GM12878 (cell line): ENCODE measurements around the gene SNRPA. TPM values are rescaled to one million over a fixed set of nuclear protein-coding genes. Genes with fewer than 3 reads are reported as not detected.

Source experiments
- ATAC-seq: fragments of 200-7000 bp; cut with Tn5 transposase; 3 replicates; pipeline ENCODE4 v1.9.1; 2020; ENCODE audit warnings: mild to moderate bottlenecking, moderate library complexity
- Bru-seq: library from RNA; stranded (reverse); fragments of 400-500 nt; gene quantifications from one replicate; lab custom pipeline; 2021; lab: Mats Ljungman, UMichigan
- BruChase-seq, 2 experiments: library from RNA; stranded (reverse); fragments of 400-500 nt; gene quantifications; one replicate each; lab custom pipeline; 2021; lab: Mats Ljungman, UMichigan
- BruUV-seq: library from RNA; stranded (reverse); fragments of 400-500 nt; replicated peaks from 2 replicates; lab custom pipeline; 2021; lab: Mats Ljungman, UMichigan
- CTCF ChIA-PET: fragments of 300-600 bp; sonication (Branson Sonifier 250); formaldehyde crosslinking; extraction: SDS; loops from one replicate; lab custom pipeline; 2021; ENCODE audit warnings: inconsistent platforms; lab: Yijun Ruan, JAX
- POLR2A ChIA-PET: fragments of 350-600 bp; formaldehyde crosslinking; extraction: SDS; loops from one replicate; lab custom pipeline; 2021; ENCODE audit warnings: inconsistent platforms; lab: Charles Lee
- RAD21 ChIA-PET: fragments of 300-600 bp; sonication (Branson Sonifier 250); formaldehyde crosslinking; loops from one replicate; lab custom pipeline; 2023; ENCODE audit warnings: antibody characterized with exemption; ENCODE audit not compliant: unreplicated experiment; lab: Charles Lee
- SMC1A ChIA-PET: fragments of 300-600 bp; sonication (Branson Sonifier 250); formaldehyde crosslinking; loops from one replicate; lab custom pipeline; 2023; ENCODE audit not compliant: unreplicated experiment, uncharacterized antibody; lab: Charles Lee
- DNase-seq: peaks from one replicate; pipeline ENCODE4 v3.0.0-alpha.2; 2011; ENCODE audit warnings: low read depth, low spot score
- FAIRE-seq: peaks from 3 replicates; lab custom pipeline; 2011; peaks lifted over from hg19 to GRCh38; lab: Jason Lieb, UNC
- H2AFZ ChIP-seq: 2 replicates; pipeline ENCODE4 v1.6.0; 2011; ENCODE audit warnings: low read depth, low read length, control low read depth; ENCODE audit not compliant: control insufficient read depth
- H3K27ac ChIP-seq: 2 replicates; pipeline ENCODE4 v1.5.1; 2011; ENCODE audit warnings: control low read depth; ENCODE audit not compliant: control insufficient read depth, insufficient read depth
- H3K27me3 ChIP-seq, 2 experiments: replicated peaks in 1 of 2; 2 replicates each; pipeline versions ENCODE4 v1.6.0 to v1.6.1; 2011; ENCODE audit warnings: low read length in 1 of 2; ENCODE audit not compliant: control insufficient read depth in 2 of 2, insufficient read depth in 2 of 2
- H3K36me3 ChIP-seq, 2 experiments: 2 replicates each; pipeline ENCODE4 v1.5.1; 2011; ENCODE audit warnings: low read length in 1 of 2; ENCODE audit not compliant: control insufficient read depth in 2 of 2, insufficient read depth in 2 of 2
- H3K4me1 ChIP-seq: 2 replicates; pipeline ENCODE4 v1.6.1; 2011; ENCODE audit warnings: mild to moderate bottlenecking, low read length, moderate library complexity, mixed read lengths; ENCODE audit not compliant: control insufficient read depth, insufficient read depth
- H3K4me2 ChIP-seq: 2 replicates; pipeline ENCODE4 v1.6.0; 2011; ENCODE audit warnings: control low read depth; ENCODE audit not compliant: control insufficient read depth, insufficient read depth
- H3K4me3 ChIP-seq: fragments of 200-600 bp; sonication (generic); 2 replicates; pipeline ENCODE4 v1.5.1; 2016
- H3K79me2 ChIP-seq: 2 replicates; pipeline ENCODE4 v1.6.0; 2011; ENCODE audit warnings: low read length; ENCODE audit not compliant: control insufficient read depth, insufficient read depth
- H3K9ac ChIP-seq: 2 replicates; pipeline ENCODE4 v1.8.0; 2011; ENCODE audit warnings: low read length, control low read depth, mixed read lengths; ENCODE audit not compliant: control insufficient read depth, insufficient read depth
- H3K9me3 ChIP-seq: replicated peaks from 3 replicates; pipeline ENCODE4 v1.5.1; 2011; ENCODE audit warnings: mild to moderate bottlenecking, low read length; ENCODE audit not compliant: control insufficient read depth, insufficient read depth
- H4K20me1 ChIP-seq: 2 replicates; pipeline ENCODE4 v1.6.0; 2011; ENCODE audit not compliant: control insufficient read depth, insufficient read depth
- ASH2L ChIP-seq: fragments of 300-600, 200-600 bp; sonication (generic); IDR thresholded peaks from 2 replicates; pipeline ENCODE4 v1.6.1; 2017; ENCODE audit warnings: low read depth, mild to moderate bottlenecking, borderline replicate concordance
- BCL3 ChIP-seq: IDR thresholded peaks from 2 replicates; pipeline ENCODE4 v1.6.1; 2011; ENCODE audit warnings: borderline replicate concordance, low read depth, mild to moderate bottlenecking, moderate library complexity, low read length; ENCODE audit not compliant: insufficient read depth, poor library complexity, severe bottlenecking
- GATAD2B ChIP-seq: fragments of 450-650 bp; conservative IDR thresholded peaks from 2 replicates; pipeline ENCODE4 v1.6.1; 2017; ENCODE audit warnings: low read depth, mild to moderate bottlenecking, moderate library complexity
- MTA2 ChIP-seq: fragments of 450-650 bp; IDR thresholded peaks from 2 replicates; pipeline ENCODE4 v1.6.1; 2016; ENCODE audit warnings: low read depth, mild to moderate bottlenecking, moderate library complexity
- MXI1 ChIP-seq: fragments of 150-350 bp; IDR thresholded peaks from 2 replicates; pipeline ENCODE4 v1.6.1; 2011; ENCODE audit warnings: low read depth, mild to moderate bottlenecking, inconsistent platforms, low read length, improper control_type of control experiment
- NR2C2 ChIP-seq: IDR thresholded peaks from 2 replicates; pipeline ENCODE4 v1.6.1; 2011; ENCODE audit warnings: borderline replicate concordance, low read depth; ENCODE audit not compliant: control insufficient read depth, insufficient read length
- POLR2A ChIP-seq: IDR thresholded peaks from 2 replicates; pipeline ENCODE4 v1.6.1; 2011; ENCODE audit warnings: low read depth, mild to moderate bottlenecking, low read length
- POLR2AphosphoS2 ChIP-seq: IDR thresholded peaks from 2 replicates; pipeline ENCODE4 v1.6.1; 2011; ENCODE audit warnings: low read depth, mild to moderate bottlenecking, low read length, improper control_type of control experiment, moderate library complexity
- RFX5 ChIP-seq: IDR thresholded peaks from 2 replicates; pipeline ENCODE4 v1.6.1; 2011; ENCODE audit warnings: low read depth, low read length, improper control_type of control experiment
- RUNX3 ChIP-seq: IDR thresholded peaks from 2 replicates; pipeline ENCODE4 v1.6.1; 2012; ENCODE audit warnings: low read length, inconsistent platforms
- SIX5 ChIP-seq: IDR thresholded peaks from 2 replicates; pipeline ENCODE4 v1.6.1; 2011; ENCODE audit warnings: mild to moderate bottlenecking, low read depth, low read length, moderate library complexity; ENCODE audit not compliant: severe bottlenecking
- SMC3 ChIP-seq: IDR thresholded peaks from 2 replicates; pipeline ENCODE4 v1.6.1; 2011; ENCODE audit warnings: low read length, improper control_type of control experiment, borderline replicate concordance
- STAT1 ChIP-seq: fragments of 450-650 bp; conservative IDR thresholded peaks from 2 replicates; pipeline ENCODE4 v1.6.1; 2014; ENCODE audit warnings: antibody characterized with exemption, mild to moderate bottlenecking
- TCF3 ChIP-seq: IDR thresholded peaks from 2 replicates; pipeline ENCODE4 v1.6.1; 2012; ENCODE audit warnings: low read depth, mild to moderate bottlenecking, low read length, borderline replicate concordance; ENCODE audit not compliant: insufficient read depth
- ZNF207 ChIP-seq: fragments of 450-650 bp; IDR thresholded peaks from 2 replicates; pipeline ENCODE4 v1.6.1; 2014; ENCODE audit warnings: antibody characterized with exemption, mild to moderate bottlenecking, borderline replicate concordance
- WGBS: methylation state at CpG from one replicate; pipeline ENCODE4 v1.1.6; 2016; ENCODE audit warnings: low lambda C conversion rate; ENCODE audit not compliant: insufficient replicate concordance, insufficient coverage; ENCODE audit errors: missing lambda C conversion rate; 5-methylcytosine and 5-hydroxymethylcytosine counted together
- in situ Hi-C: fragments of 300-500 bp; cut with MboI; formaldehyde crosslinking; loops from 9 replicates; pipeline ENCODE4 v1.14.3; 2018; ENCODE audit warnings: mixed read lengths
- intact Hi-C: fragments of 100-400 bp; cut with micrococcal nuclease; formaldehyde crosslinking; loops from one replicate; pipeline ENCODE4 v1.14.2; 2022; ENCODE audit not compliant: unreplicated experiment
- long read RNA-seq, 2 experiments: library from polyadenylated mRNA; unstranded; transcript quantifications; one replicate each; pipeline ENCODE4 v2.0.0, GENCODE V29; 2019 to 2020
- polyA minus RNA-seq, 3 experiments: library from RNA; depleted of rRNA, polyadenylated mRNA; stranded (reverse); fragments of >200 nt; gene quantifications; 2 replicates each; pipeline ENCODE4 v1.2.3, GENCODE V29; 2011
- polyA plus RNA-seq, 11 experiments: library from polyadenylated mRNA; depleted of rRNA in 4 of 11; unstranded in 6 of 11; stranded (reverse) in 5 of 11; fragments of >200 nt; fragmentation: Nextera tagmentation in 4 of 11; fragmentation: Illumina TruSeq in 1 of 11; extraction: Ambion mirVana in 4 of 11; extraction: Trizol in 1 of 11; gene quantifications; 1 replicate in 1 of 11; 2 replicates in 10 of 11; pipeline versions ENCODE4 v1.2.1 to v1.2.3, GENCODE V29; 2011 to 2016; ENCODE audit warnings: inconsistent platforms in 2 of 11, missing spikeins in 2 of 11, low read depth in 1 of 11
- total RNA-seq, 4 experiments: library from RNA; depleted of rRNA in 3 of 4; stranded (reverse); fragments of >200 nt in 3 of 4; fragmentation: Illumina TruSeq in 1 of 4; extraction: Trizol in 1 of 4; gene quantifications; 2 replicates each; pipeline versions ENCODE4 v1.2.1 to v1.2.3, GENCODE V29; 2013 to 2021

The SNRPA gene
- 37.6 and 39.8 TPM in 2 replicates for total RNA-seq (2013; cell fraction: nucleolus; rRNA removed)
- 260 and 299 TPM in 2 replicates for total RNA-seq (2014; rRNA removed)
- 130 and 137 TPM in 2 replicates for total RNA-seq (2014; rRNA removed; fragmentation: Illumina TruSeq; extraction: Trizol)
- 186 and 196 TPM in 2 replicates for total RNA-seq (2021)
- polyA plus RNA-seq (2011; ENCODE audit: low read depth) = 42.1 TPM
- 115 and 219 TPM in 2 replicates for polyA plus RNA-seq (2011; rRNA removed)
- 158 and 310 TPM in 2 replicates for polyA plus RNA-seq (2011; cell fraction: cytosol; rRNA removed)
- polyA plus RNA-seq (2011; cell fraction: nucleus; rRNA removed) = 351 and 467 TPM in 2 replicates
- 117 and 145 TPM in 2 replicates for polyA plus RNA-seq (2012)
- polyA plus RNA-seq (2014; fragmentation: Illumina TruSeq; extraction: Trizol) = 164 and 166 TPM in 2 replicates
- 10 to 100 TPM; 14.8 to 32.8 TPM for polyA plus RNA-seq (2014; fragmentation: Nextera tagmentation; extraction: Ambion mirVana)
- 297 and 367 TPM in 2 replicates for polyA plus RNA-seq (2014; rRNA removed)
- 100 to 1,000 TPM; 241 to 257 TPM for polyA plus RNA-seq (2016; fragmentation: Nextera tagmentation; extraction: Ambion mirVana)
- polyA minus RNA-seq (2011; rRNA and poly(A)+ RNA removed) = 181 and 241 TPM in 2 replicates
- 81.0 and 81.1 TPM in 2 replicates for polyA minus RNA-seq (2011; cell fraction: cytosol; rRNA and poly(A)+ RNA removed)
- 63.2 and 95.8 TPM in 2 replicates for polyA minus RNA-seq (2011; cell fraction: nucleus; rRNA and poly(A)+ RNA removed)
- percentile 80 among the genes with signal in this experiment for Bru-seq, nascent RNA
- percentile 81 among the genes with signal in this experiment for BruChase-seq, experiment 1, labeled RNA remaining after a 6-hour chase
- percentile 78 among the genes with signal in this experiment for BruChase-seq, experiment 2, labeled RNA remaining after a 2-hour chase
- long read RNA-seq, experiment 1, transcript SNRPA-201 (6 exons, 1,621 nt) = major isoform, 71 of 82 reads
- long read RNA-seq, experiment 1, partial matches to known transcripts = 1 of 82 reads
- long read RNA-seq, experiment 1, other reads (novel, unspliced or antisense) = 8 of 82 reads
- long read RNA-seq, experiment 2, partial matches to known transcripts = 1 of 5 reads
- long read RNA-seq, experiment 2, other reads (novel, unspliced or antisense) = 4 of 5 reads

GRCh38 chr19:40750874-40751537 is at the start of gene SNRPA:
SNRPA (plus strand) TSS chr19:40751203; CDS start chr19:40751409, 206 bp downstream.
- Histone ChIP-seq H3K4me3 (peak within 1 kb of the TSS; percentile 94), H3K79me2 (peaks cover 73% of the 10 kb centered on the region), H4K20me1 (peaks cover 7% of the 10 kb centered on the region), H2AFZ (peak within 1 kb of the TSS; percentile 73), H3K27me3 (no peaks in the 10 kb centered on the region), H3K27ac (peak within 1 kb of the TSS; percentile 98), H3K9ac (peak within 1 kb of the TSS; percentile 99), H3K9me3 (no peaks in the 10 kb centered on the region), H3K36me3 (peaks cover 0 to 7% of the 10 kb centered on the region in 2 experiments; a peak in 1 of 4 replicates), H3K4me1 (peaks cover 24% of the 10 kb centered on the region), H3K4me2 (peak within 1 kb of the TSS; percentile 88)
- under 1% methylated on average over 46 of the region's 46 CpGs for WGBS
- ChIA-PET RAD21 (interaction anchor here (0.8 to 16.3 kb wide), 13 partner anchors 25 to 513 kb away, joined by 3 to 291 read pairs (median 8); partner anchors contain the start of genes COQ8B, EGLN2, ITPKC and MIA), CTCF (interaction anchor here (0.6 to 9.0 kb wide), 9 partner anchors 26 to 802 kb away, joined by 3 to 72 read pairs (median 5); partner anchors contain the start of genes COQ8B, EGLN2, ITPKC and RAB4B), SMC1A (interaction anchor here (0.9 to 13.2 kb wide), 8 partner anchors 9 to 88 kb away, joined by 3 to 256 read pairs (median 10); partner anchors contain the start of genes COQ8B, EGLN2, ITPKC and MIA), POLR2A (interaction anchor here (0.6 to 9.5 kb wide), 13 partner anchors 9 to 308 kb away, joined by 3 to 331 read pairs (median 6); partner anchors contain the start of genes COQ8B, EGLN2, ITPKC and MIA)
- in situ Hi-C loops (no loop called here), intact Hi-C loops (loop anchor here (1.0 to 5.0 kb wide), 4 partner anchors 26 to 89 kb away; partner anchors contain the start of genes COQ8B and ITPKC)
- DNase-seq (peak; percentile 92), ATAC-seq (peak; percentile 81), FAIRE-seq (no peak)
- no TSS peak for BruUV-seq
- TF ChIP-seq GATAD2B (peak; percentile 11; the same call in 1 of the 2 replicates), STAT1 (0 out of 2 replicates have a peak, but pooled peaks have one; percentile 33), ZNF207 (peak; percentile 39; the same call in 1 of the 2 replicates), TCF3 (0 out of 2 replicates have a peak, but pooled peaks have one; percentile 26), RFX5 (no peak), POLR2AphosphoS2 (peak; percentile 81; the same call in 1 of the 2 replicates), BCL3 (no peak), MXI1 (peak; percentile 77; the same call in 1 of the 2 replicates), POLR2A (peak; percentile 72), NR2C2 (no peak), ASH2L (0 out of 2 replicates have a peak, but pooled peaks have one; percentile 54), SIX5 (peak; percentile 61), RUNX3 (peak; percentile 89), SMC3 (no peak), MTA2 (no peak)
